CD4-positive, alpha-beta T cell (primary cell): ENCODE measurements around the gene CHST15. TPM values are rescaled to one million over a fixed set of nuclear protein-coding genes. Genes with fewer than 3 reads are reported as not detected.

ENCODE experiments used
- ATAC-seq: fragments of 200-7000 bp; cut with Tn5 transposase; one replicate; pipeline ENCODE4 v1.10.0; 2022; ENCODE audit warnings: mild to moderate bottlenecking; ENCODE audit not compliant: poor library complexity
- CTCF ChIA-PET: fragments of 350-600 bp; sonication (Branson Sonifier 250); formaldehyde crosslinking; loops from one replicate; lab custom pipeline; 2021; ENCODE audit warnings: antibody characterized with exemption, inconsistent platforms; lab: Charles Lee
- POLR2A ChIA-PET: fragments of 350-600 bp; sonication (Branson Sonifier 250); formaldehyde crosslinking; loops from one replicate; lab custom pipeline; 2021; ENCODE audit warnings: antibody characterized with exemption, inconsistent platforms; lab: Charles Lee
- DNase-seq, 14 experiments: peaks; one replicate each; pipeline ENCODE4 v3.0.0-alpha.2; 2013 to 2020; ENCODE audit warnings: mixed read lengths in 2 of 14
- H3K27ac ChIP-seq, 2 donors: one replicate each; pipeline versions ENCODE4 v1.5.1 to v1.7.0; 2013; ENCODE audit warnings: low read length in 2 of 2, low read depth in 1 of 2, mild to moderate bottlenecking in 1 of 2
- H3K27me3 ChIP-seq, 2 experiments: 1 replicate in 1 of 2; 2 replicates in 1 of 2; pipeline versions ENCODE4 v1.6.1 to v1.7.0; 2013; ENCODE audit warnings: low read length in 2 of 2, control low read depth in 1 of 2, mild to moderate bottlenecking in 1 of 2, moderate library complexity in 1 of 2; ENCODE audit not compliant: insufficient read depth in 2 of 2, control insufficient read depth in 1 of 2
- H3K36me3 ChIP-seq: one replicate; pipeline ENCODE4 v1.6.1; 2013; ENCODE audit warnings: low read length, control low read depth; ENCODE audit not compliant: insufficient read depth
- H3K4me1 ChIP-seq: one replicate; pipeline ENCODE4 v1.6.1; 2013; ENCODE audit warnings: low read length, control low read depth; ENCODE audit not compliant: insufficient read depth
- H3K4me3 ChIP-seq: one replicate; pipeline ENCODE4 v1.5.1; 2013; ENCODE audit warnings: mild to moderate bottlenecking, low read length, moderate library complexity
- H3K9me3 ChIP-seq, 2 experiments: 1 replicate in 1 of 2; 2 replicates in 1 of 2; pipeline versions ENCODE4 v1.6.1 to v1.7.0; 2013; ENCODE audit warnings: low read length in 2 of 2, mild to moderate bottlenecking in 2 of 2, control low read depth in 1 of 2, moderate library complexity in 1 of 2; ENCODE audit not compliant: control insufficient read depth in 1 of 2, insufficient read depth in 1 of 2
- H3K27ac Mint-ChIP-seq: one replicate; pipeline ENCODE4 v1.8.0; 2020; ENCODE audit warnings: mixed read lengths
- H3K27me3 Mint-ChIP-seq: one replicate; pipeline ENCODE4 v1.8.0; 2021; ENCODE audit warnings: mixed read lengths
- H3K36me3 Mint-ChIP-seq: one replicate; pipeline ENCODE4 v1.8.0; 2021; ENCODE audit warnings: low read depth, mixed read lengths
- H3K4me1 Mint-ChIP-seq: one replicate; pipeline ENCODE4 v1.8.0; 2021; ENCODE audit warnings: low read depth, mixed read lengths
- H3K4me3 Mint-ChIP-seq: one replicate; pipeline ENCODE4 v1.8.0; 2020; ENCODE audit warnings: mild to moderate bottlenecking, mixed read lengths
- H3K9me3 Mint-ChIP-seq: one replicate; pipeline ENCODE4 v1.8.0; 2020; ENCODE audit warnings: mixed read lengths
- CTCF ChIP-seq: fragments of 200-600 bp; IDR thresholded peaks from one replicate; pipeline ENCODE4 v1.8.0; 2022; ENCODE audit warnings: antibody characterized with exemption, mild to moderate bottlenecking
- intact Hi-C, 2 experiments: fragments of 100-400 bp; cut with DNase I in 1 of 2; cut with micrococcal nuclease in 1 of 2; formaldehyde crosslinking; loops; one replicate each; pipeline versions ENCODE4 v1.15.1 to v1.9.0; 2023 to 2025; cut with DNase I, micrococcal nuclease
- total RNA-seq, 174 experiments: library from RNA in 2 of 174; stranded (reverse) in 2 of 174; gene quantifications; one replicate each; pipeline ENCODE4 v1.2.3 and lab custom pipeline; 2021 to 2026

Gene CHST15
- total RNA-seq, 2 experiments from 2014 or later, result 0.42 to 0.52 TPM

- Histone ChIP-seq H3K4me3 (no peak overlapping the region), H3K27me3 (no peaks in the 10 kb centered on the region), H3K9me3 (no peaks in the 10 kb centered on the region), H3K36me3 (no peaks in the 10 kb centered on the region), H3K27ac (no peak overlapping the region), H3K4me1 (no peaks in the 10 kb centered on the region)
- ChIA-PET POLR2A (no interaction called here), CTCF (no interaction called here)
- ATAC-seq (no peak), DNase-seq (no peak)
- no peak for TF ChIP-seq CTCF
- intact Hi-C loops, result no loop called here
- Mint-ChIP-seq H3K4me1 (no peaks in the 10 kb centered on the region), H3K27me3 (peaks cover 5% of the 10 kb centered on the region), H3K36me3 (no peaks in the 10 kb centered on the region), H3K27ac (no peak overlapping the region), H3K4me3 (no peak overlapping the region), H3K9me3 (no peaks in the 10 kb centered on the region)
These were observed 34.8 kb upstream of the CHST15 start for GRCh38 chr10:124127965-124128810.

- DNase-seq (no peak), ATAC-seq (no peak)
- intact Hi-C loops, result no loop called here
- TF ChIP-seq CTCF, result no peak
- Mint-ChIP-seq H3K4me3 (no peak overlapping the region), H3K36me3 (no peaks in the 10 kb centered on the region), H3K9me3 (no peaks in the 10 kb centered on the region), H3K27me3 (no peaks in the 10 kb centered on the region), H3K4me1 (no peaks in the 10 kb centered on the region), H3K27ac (no peak overlapping the region)
- H3K27ac ChIP-seq, result no peak overlapping the region
- no peaks in the 10 kb centered on the region for H3K27me3 ChIP-seq
- H3K9me3 ChIP-seq, result no peaks in the 10 kb centered on the region
- no peaks in the 10 kb centered on the region for H3K4me1 ChIP-seq
- H3K4me3 ChIP-seq, result no peak overlapping the region
- H3K36me3 ChIP-seq, result no peaks in the 10 kb centered on the region
- ChIA-PET CTCF (no interaction called here), POLR2A (no interaction called here)
These were observed 34.2 kb upstream of the CHST15 start for GRCh38 chr10:124127563-124127962.

GRCh38 chr10:124126983-124127385 lies 33.6 kb upstream of the CHST15 start:
- Histone ChIP-seq H3K36me3 (no peaks in the 10 kb centered on the region), H3K4me3 (no peak overlapping the region), H3K4me1 (no peaks in the 10 kb centered on the region), H3K9me3 (no peaks in the 10 kb centered on the region), H3K27ac (no peak overlapping the region), H3K27me3 (no peaks in the 10 kb centered on the region)
- Mint-ChIP-seq H3K4me1 (no peaks in the 10 kb centered on the region), H3K4me3 (no peak overlapping the region), H3K27me3 (no peaks in the 10 kb centered on the region), H3K36me3 (no peaks in the 10 kb centered on the region), H3K9me3 (no peaks in the 10 kb centered on the region), H3K27ac (no peak overlapping the region)
- ChIA-PET POLR2A (no interaction called here), CTCF (no interaction called here)
- DNase-seq (no peak), ATAC-seq (no peak)
- intact Hi-C loops, result no loop called here
- no peak for TF ChIP-seq CTCF
